ENCODE results near the gene CDCA7L.
"Not testable (repeated sequence)": the region's sequence is repeated elsewhere in the genome, so short reads cannot be mapped to it uniquely, and the experiment has no call there.

CDCA7L gene

DNA sequence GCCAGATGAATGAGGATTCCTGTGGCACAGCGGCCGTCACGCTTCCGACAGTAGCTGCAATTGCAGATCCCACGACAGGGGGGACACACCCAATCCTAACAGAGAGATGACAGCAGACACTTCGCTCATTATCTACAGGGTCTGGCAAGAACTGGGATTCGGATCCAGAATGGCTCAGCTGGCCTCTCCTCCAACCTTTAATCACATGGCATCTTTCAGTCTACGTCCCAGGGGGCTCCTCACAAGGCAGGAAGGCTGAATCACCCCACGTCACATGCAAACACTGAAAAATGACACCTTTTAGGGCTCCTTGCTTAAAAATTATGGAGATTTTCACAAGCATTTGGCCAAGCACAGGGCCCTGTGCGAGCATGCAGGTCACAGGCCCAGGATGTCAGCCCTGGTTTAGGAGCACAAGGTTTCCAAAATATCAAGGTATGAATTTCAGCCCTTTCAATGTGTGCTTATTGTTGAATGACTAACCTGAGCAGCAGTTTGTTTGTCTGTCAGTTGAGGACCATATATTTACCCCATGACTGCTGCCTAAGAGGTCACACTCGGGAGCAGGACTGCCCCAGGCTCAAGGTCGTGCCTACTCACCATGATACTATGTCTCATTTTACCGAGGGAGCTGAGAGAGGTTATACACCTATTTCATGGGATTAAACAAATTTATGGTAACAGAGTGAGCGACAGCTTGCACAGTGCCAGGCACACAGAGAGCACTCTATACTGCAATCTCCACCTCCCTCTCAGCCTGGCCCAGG, 42.5 kb downstream of the CDCA7L start:
- no peak for DNase-seq

DNA sequence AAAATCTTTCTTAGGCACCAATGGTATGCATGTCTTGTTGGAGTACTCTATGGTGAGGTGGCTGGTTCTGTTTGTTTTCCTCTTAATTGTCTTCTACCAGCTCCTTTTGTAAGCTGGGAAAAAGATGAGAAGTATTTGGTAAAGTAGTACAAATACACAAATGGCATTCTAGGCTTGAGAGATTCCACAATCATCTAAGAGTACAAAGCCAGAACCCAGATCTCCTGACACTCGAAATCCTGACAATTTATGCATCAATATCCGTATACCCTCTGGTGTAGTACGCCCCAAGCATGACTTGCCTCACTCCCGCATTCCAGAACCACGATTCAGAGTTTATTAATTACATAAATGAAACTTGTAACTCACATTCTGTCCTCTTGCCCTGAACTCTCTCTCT, 43.5 kb downstream of the CDCA7L start:
- DNase-seq: no peak

DNA sequence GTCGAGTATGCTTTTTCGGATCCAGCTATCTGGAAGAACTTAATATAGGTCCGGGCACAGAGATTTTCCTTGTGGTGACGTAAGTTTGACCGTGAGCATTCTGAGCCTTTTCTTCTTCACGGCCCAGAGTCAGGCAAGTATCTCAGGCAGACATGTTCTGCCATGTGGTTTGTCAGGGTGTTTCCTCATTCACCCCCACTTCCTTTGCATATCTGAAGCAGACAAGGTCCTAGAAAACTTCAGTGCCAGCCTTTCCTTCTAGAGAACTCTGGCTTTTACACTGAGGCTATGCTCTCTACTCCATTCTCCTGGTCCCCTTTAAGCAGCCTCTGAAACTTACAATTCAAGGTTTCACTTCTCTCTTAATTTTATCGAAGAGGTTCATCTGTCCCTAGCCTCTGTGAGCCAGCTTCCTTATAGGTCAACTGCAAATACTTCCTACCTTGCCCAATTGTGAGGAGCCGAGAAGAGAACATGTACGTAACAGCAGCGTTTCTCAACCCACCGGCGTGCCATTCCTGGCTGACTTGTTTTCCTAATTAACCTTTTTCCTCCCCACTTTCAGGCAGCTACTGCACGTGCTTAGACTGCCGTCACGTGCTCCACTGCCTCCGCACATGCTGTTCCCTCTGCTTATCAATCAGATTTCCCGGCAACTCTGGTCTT, 47.3 kb downstream of the CDCA7L start:
- peak in 3 of 6 experiments; percentile 16 to 54 (median 33) for DNase-seq

DNA sequence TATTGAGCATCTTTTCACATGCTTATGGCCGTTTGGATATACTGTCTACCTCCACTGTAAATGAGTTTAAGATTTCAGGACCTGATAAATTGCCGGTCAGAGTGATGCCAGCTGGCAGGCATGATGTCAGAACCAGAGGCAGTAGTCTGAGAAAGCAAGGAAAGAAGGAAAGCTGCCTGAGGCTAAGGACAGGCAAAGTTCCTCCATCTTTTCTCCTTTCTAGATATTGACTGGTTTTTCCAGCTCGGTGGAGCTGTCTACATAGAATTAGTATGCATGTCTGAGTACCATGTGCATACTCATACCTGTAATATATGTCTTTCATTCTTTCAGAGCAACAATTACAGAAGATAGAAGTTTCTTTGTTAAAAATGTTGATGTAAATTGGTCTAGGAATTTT, 52.3 kb downstream of the CDCA7L start:
- no peak for DNase-seq

DNA sequence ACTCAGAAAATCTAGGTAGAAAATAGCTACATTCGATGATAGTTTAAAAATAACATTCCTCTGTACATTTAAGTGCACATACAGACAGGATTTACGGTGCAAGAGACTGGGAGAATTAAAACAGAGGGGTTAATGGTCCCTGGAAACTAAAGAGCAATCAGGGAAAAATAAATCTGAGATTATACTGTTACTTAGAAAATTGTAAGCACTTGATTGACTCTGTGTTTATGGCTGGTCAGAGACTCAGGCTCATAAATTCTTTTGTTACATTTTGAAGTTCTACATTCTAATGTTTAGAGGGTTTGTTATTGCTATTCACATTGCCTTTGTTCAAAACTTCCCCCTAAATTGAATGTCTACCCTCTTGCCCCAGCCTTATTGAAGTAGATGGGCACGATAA, 54.4 kb downstream of the CDCA7L start:
- no peak for DNase-seq

DNA sequence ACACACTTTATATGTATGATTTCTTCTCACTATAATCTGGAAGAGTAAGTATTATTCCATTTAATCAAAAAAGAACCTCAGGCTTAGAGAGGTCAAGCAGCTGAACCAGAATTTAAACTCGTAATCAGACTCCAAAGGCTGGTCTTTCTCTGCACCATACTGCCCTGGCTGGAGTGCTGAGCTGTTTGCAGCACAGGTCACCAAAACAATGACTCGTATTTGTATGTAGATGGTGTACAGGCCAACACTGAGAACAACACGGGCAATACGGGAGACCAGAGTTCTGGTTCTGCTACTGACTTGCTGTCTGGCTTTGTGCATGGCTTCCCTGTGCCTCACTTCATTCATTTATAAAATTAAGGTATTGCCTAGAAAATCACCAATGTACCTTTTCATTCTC, 57.9 kb downstream of the CDCA7L start:
- no peak for DNase-seq

DNA sequence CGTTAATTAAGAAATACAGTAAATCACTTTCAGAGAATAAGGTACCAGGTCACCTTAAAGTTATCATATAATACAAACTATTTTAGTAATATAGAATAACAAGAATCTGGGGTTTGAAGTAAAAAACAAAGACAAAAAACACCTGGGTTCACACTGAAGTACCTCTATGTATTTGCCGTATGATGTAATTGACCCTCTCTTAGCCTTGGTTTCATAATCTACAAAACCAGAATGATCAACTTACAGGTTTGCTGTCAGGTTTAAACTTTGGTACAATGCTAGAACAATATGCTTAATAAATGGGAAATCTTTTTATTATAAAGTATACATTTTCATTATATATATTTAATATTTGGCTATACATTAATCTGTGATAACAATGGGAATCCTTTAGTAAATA, 58.3 kb downstream of the CDCA7L start:
- DNase-seq: no peak

DNA sequence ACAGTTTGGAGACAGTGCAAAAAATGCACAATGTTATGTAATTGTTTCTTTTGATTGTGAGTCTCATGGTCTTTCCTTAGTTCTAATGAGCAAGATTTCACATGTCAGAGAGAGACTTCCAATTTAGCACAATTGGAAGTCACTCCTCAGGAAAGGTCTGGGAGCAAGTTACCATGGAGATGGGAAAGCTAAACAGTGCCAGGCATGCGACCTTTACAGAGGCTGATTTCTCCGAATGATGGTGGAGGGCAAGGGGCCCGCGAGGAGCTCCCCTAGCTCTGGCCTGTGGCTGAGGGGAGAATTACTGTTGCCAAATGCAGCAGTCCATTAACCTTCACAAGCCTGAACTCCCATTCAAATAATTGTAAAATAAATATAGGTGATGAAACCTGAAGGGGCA, 59.3 kb downstream of the CDCA7L start:
- no peak for DNase-seq

DNA sequence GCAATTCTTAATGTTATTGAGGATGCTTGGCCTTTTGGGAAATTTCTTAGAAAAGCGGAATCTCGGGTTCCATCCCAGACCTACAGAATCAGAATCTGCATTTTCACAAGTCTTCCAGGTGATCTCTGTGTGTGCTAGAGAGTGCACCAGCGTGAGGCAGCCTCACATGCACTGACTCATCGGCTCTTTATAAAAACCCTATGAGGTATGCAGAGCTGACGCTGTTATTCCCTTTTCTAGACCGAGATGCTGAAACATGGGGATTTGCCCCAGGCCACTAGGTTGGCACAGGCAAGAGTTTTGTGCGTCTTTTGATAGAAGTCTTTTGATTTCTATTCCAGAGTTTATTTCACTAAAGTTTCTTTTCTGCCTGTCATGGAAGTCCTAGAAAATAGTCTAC, 61.2 kb downstream of the CDCA7L start:
- no peak for DNase-seq

DNA sequence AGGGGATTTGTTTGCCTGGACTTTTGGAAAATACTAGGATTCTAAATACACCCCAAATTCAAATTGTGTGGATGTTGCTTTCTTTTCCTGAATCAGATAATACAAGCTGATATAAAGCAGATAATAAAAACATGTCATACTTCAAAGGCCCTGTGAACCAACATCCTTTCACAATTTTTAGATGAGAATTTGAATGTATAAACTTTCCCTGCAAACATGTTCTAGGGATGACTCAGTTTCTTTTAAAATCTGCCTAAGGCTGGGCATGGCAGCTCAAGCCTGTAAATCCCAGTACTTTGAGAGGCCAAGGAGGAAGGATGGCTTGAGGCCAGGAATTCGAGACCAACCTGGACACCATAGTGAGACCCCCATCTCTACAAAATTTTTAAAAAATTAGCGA, 62.2 kb downstream of the CDCA7L start:
- not testable (repeated sequence) for DNase-seq

DNA sequence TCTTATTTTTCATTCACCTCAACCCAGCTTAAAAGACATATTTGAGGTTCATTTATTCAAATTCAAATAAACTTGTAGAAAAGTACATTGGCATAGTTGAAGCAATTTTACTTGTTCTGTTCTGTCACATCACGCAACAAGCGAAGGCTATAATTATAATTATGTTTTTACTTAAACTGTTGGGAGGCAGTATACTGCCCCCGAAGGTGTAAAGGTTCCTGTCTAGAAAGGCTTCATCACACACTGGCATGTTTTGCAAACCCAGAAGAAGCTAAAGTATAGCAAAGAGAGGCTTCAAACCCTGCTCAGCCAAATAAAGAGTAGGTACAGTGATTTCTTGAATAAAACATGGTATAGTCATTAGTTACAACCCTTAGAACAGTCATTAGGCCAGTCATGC, 62.6 kb downstream of the CDCA7L start:
- no peak for DNase-seq

DNA sequence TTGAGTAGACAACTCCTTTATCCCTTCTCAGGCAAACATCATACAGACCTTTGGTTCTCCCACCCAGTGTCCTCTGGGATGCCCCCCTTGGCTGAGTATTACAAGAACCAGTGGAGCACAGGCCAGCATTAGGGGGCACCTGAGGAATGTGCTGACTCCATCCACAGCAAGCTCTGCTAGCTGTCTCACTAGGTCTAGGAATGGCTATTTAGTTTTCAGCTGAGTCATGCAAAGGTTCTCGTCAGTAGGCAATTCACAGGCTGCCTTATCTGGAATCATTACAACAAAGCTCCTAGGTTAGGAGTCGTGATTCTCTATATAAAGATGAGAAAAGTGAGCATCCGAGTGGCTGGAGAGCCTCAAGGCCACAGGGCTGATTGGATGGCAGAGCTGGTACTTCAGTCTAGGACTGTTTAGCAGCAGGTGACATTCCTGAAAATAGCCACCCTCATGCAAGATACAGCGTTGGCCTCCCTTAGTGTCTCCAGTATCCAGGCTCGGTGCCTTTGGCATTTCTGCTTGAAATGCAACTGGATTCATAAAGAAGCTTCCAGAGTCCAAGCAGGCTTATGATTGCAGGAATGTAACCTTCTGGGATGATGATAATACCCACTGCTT, 75.8 kb downstream of the CDCA7L start:
- DNase-seq: no peak

DNA sequence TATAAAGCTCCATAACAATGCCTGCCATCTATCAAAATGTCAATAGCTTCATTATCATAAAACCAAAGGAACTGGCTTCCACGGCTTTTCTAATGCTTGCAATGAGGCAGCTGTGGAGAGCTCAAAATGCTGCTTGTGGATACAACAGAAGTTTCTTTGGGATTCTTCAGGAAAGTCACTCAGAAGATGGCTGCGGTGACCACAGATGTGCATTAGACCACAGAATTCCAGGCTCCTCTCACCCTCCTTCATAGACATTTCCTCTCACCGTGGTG, 77.2 kb downstream of the CDCA7L start:
- DNase-seq: no peak

DNA sequence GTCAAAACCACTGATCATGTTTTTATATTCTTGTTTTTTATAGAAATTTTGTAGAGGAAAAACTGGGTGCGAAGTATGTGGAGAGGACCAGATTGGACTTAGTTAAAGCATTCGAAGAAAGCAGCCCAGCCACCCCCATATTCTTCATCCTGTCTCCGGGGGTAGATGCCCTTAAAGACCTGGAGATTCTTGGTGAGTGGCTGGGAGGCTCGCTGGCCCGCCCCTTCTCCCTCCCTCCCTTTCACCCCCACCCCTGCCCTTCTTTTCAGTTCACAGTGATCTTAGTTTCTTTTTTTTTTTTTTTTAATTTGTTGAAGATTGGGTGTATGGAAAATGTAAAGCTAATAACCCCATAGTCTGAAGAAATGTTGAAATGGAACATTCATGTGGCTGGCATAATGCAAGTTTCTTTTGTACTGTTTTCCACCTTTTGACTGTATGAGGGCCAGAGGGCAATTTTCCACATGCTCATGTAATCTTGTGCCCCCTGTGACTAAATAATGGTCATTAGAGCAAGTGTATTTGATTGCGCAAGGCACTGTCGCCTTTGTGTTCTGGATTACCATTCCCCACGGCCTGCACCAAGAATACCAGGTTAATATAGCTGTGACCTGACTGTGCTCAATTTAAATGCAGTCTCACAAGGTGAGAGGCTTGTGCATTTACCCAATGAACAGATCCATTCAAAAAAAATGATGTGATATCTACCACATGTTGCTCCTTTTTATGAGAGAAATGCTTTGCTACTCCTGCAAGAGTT, 77.7 kb downstream of the CDCA7L start:
- no peak for DNase-seq

DNA sequence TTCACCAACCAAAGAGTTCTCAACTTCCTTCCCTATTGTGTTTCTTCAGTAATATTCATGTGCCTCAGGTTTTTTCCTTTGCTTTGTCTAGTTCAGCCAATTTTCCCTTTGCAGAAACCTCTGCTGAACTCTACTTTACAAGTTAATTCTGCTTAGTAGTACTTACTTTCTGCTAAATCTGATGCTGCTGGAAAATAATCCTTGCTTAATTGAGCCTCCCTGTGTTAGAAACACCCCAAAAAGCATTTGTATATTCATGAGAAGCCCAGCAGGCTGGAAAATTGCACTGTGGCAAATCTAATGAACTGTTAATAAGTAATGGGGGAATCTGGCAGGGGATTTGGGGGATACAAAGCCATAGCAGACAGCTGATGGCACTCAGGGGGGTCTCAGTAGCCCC, 78.5 kb downstream of the CDCA7L start:
- no peak for DNase-seq

DNA sequence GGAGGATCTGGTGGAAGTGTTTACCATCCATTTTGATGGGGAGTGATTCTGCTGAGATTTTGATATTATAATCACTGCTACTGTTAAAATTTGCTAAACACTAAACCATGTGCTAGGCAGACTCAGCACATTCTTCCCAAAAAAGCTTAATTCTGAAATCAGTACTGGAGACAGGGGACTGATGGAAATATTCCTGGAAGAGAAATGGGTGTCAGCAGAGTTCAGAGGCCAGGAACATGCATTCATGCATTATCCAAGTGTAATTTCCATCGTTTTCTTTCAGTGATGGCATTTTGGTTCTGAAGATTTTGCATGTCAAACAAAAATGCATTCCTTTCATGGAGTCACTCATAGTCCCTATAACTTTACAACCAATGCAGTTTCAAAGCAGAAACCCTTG, 79.0 kb downstream of the CDCA7L start:
- no peak for DNase-seq

DNA sequence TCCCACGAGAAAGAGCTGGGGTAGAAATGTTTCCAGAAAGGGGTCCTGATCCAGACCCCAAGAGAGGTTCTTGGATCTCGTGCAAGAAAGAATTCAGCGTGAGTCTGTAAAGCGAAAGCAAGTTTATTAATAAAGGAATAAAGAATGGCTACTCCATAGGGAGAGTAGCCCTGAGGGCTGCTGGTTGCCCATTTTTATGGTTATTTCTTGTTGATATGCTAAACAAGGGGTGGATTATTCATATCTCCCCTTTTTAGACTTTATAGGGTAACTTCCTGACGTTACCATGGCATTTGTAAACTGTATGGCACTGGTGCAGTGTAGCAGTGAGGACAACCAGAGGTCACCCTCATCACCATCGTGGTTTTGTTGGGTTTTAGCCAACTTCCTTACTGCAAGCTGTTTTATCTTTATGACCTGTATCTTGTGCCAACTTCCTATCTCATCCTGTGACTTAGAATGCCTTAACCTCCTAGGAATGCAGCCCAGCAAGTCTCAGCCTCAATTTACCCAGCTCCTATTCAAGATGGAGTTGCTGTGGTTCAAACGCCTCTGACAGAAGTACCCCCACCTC, 80.0 kb downstream of the CDCA7L start:
- not testable (repeated sequence) for DNase-seq

DNA sequence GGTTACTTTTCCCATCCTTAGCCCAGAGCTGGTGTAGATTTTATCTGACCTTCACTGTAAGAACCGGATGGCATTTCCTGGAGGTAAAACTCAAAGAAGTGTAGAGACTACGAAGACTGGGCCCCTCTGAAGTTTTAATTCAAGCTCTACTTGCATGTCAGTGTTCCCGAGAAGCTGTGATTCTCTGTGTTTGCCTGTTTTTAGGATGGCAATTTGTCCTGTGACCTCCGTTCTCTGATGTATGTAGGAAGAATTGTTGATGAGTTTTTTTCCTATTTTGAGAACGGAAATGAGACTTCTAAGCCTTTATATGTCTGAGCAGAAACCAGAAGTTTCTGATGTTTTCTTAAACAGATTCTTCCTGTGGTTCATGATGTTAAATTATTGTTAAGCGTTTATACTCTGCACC, 94.1 kb downstream of the CDCA7L start:
- peak in 3 of 6 experiments; percentile 34 to 66 (median 44) for DNase-seq
